Kidney epithelial cell (primary cell): ENCODE results near the gene PBOV1. TPM values are rescaled to one million over a fixed set of nuclear protein-coding genes. Genes with fewer than 3 reads are reported as not detected.

Experiments
- DNase-seq: peaks from one replicate; pipeline ENCODE4 v3.0.0-alpha.2; 2010; ENCODE audit warnings: low read depth
- H3K27me3 ChIP-seq: 2 replicates; pipeline ENCODE4 v1.6.0; 2011; ENCODE audit warnings: low read length; ENCODE audit not compliant: control insufficient read depth, insufficient read depth
- H3K36me3 ChIP-seq: 2 replicates; pipeline ENCODE4 v1.5.1; 2011; ENCODE audit warnings: low read length; ENCODE audit not compliant: control insufficient read depth, insufficient read depth
- H3K4me3 ChIP-seq: 2 replicates; pipeline ENCODE4 v1.5.1; 2011; ENCODE audit warnings: low read depth, mild to moderate bottlenecking, control low read depth, low read length
- total RNA-seq: library from RNA; depleted of rRNA; stranded (reverse); fragments of >200 nt; gene quantifications from 2 replicates; pipeline ENCODE4 v1.2.3, GENCODE V29; 2015
- TF ChIP-seq, protein P1 (sequence below): IDR thresholded peaks from 2 replicates; pipeline ENCODE4 v1.5.1; 2011; ENCODE audit warnings: mild to moderate bottlenecking, moderate library complexity, low read length, control low read depth, inconsistent platforms; ENCODE audit not compliant: insufficient read depth, poor library complexity, severe bottlenecking

Gene PBOV1
- total RNA-seq, 1 donor from 2014 or later, result not detected

DNA sequence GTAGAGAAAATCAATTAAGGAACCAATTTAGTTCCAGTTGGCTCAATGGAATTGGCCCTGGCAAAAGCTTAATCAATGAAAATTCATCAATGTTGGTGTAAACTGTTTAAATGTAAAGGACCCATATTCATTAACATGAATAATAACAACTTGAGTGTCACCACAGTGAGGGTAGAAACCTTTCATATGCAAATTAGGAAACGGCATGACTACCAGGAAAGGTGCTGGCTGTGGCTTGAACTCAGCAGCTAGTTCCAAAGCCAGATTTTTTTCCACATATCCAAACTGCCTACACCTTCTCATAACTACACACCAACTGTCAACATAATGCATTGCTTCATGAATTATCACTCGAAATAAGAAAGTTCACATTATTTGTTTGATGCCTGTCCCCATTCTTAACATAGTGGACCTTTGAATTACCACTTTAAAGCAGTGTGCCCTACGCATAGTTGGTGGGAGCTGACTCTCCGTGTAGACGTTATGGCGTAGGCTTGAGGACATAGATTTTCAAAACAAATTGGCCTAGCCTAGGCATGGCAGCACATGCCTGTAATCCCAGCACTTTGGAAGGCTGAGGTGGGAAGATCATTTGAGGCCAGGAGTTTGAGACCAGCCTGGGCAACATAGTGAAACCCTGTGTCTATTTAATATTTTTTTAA is 19.7 kb downstream of the PBOV1 start:
- no peak for DNase-seq
- no peaks in the 10 kb centered on the region for H3K36me3 ChIP-seq
- no peak overlapping the region for H3K4me3 ChIP-seq
- TF ChIP-seq, protein P1, sequence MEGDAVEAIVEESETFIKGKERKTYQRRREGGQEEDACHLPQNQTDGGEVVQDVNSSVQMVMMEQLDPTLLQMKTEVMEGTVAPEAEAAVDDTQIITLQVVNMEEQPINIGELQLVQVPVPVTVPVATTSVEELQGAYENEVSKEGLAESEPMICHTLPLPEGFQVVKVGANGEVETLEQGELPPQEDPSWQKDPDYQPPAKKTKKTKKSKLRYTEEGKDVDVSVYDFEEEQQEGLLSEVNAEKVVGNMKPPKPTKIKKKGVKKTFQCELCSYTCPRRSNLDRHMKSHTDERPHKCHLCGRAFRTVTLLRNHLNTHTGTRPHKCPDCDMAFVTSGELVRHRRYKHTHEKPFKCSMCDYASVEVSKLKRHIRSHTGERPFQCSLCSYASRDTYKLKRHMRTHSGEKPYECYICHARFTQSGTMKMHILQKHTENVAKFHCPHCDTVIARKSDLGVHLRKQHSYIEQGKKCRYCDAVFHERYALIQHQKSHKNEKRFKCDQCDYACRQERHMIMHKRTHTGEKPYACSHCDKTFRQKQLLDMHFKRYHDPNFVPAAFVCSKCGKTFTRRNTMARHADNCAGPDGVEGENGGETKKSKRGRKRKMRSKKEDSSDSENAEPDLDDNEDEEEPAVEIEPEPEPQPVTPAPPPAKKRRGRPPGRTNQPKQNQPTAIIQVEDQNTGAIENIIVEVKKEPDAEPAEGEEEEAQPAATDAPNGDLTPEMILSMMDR, result no peak
- no peaks in the 10 kb centered on the region for H3K27me3 ChIP-seq

DNA sequence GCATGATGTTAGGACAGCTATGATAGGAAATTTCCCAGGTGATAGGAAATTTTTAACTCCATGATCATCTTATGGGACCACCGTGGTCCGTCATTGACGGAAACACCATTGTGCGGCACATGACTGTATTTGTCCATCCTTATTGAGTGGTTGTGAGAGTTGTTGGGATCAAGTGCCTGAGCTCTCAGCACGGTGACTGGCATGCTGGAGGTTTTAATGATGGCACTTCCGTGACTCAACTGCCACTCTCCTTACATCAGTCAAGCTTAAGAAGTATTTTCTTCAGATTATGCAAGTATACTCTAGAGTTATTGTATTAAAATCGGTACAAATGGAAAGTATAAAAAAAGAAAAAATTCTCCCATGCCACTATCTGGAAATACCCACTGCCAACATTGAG is 20.7 kb downstream of the PBOV1 start:
- no peaks in the 10 kb centered on the region for H3K36me3 ChIP-seq
- no peak overlapping the region for H3K4me3 ChIP-seq
- no peak for DNase-seq
- no peaks in the 10 kb centered on the region for H3K27me3 ChIP-seq
- TF ChIP-seq, protein P1, result no peak

DNA sequence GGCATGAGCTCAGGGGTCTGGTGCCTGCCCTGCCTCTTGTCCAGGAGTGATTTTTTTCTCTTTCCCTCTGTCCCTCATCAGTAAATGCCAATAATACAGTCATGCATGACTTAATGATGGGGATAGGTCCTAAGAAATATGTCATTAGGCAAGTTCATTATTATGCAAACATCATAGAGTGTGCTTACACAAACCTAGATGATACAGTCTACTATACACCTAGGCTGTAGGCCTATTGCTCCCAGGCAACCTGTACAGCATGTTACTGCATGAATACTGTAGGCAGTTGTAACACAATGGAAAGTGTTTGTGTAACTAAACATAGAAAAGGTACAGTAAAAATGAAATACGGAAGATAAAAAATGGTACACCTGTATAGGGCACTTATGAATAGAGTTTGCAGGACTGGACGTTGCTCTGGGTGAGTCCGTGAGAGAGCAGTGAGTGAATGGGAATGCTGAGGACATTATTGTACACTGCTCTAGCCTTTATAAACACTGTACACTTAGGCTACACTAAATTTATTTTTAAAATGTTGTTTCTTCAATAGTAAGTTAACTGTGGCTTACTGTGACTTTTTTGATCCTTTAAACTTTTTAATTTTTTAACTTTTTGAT is 22.1 kb downstream of the PBOV1 start:
- no peak overlapping the region for H3K4me3 ChIP-seq
- TF ChIP-seq, protein P1, result no peak
- DNase-seq, result no peak
- H3K27me3 ChIP-seq, result no peaks in the 10 kb centered on the region
- no peaks in the 10 kb centered on the region for H3K36me3 ChIP-seq

DNA sequence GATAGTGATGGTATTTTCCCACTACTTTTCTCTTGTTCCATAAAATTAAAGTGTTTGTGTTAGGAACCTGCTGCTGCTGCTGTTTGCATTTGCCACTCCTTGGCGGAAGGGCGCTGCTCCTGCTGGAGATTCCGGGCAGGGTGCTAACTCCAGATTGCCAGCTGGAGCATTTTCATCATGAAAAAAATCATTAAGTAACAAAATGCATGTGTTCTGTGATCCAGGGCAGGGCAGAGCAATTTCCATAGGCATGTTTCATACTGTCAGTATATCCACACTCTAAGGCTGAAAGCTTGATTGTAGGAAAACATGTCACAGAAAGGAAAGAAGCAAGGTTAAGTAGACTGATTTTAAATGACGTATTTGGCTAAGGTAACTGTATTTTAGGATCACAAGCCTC is 24.0 kb downstream of the PBOV1 start:
- Histone ChIP-seq H3K36me3 (no peaks in the 10 kb centered on the region), H3K27me3 (no peaks in the 10 kb centered on the region), H3K4me3 (no peak overlapping the region)
- TF ChIP-seq, protein P1, result no peak
- no peak for DNase-seq

DNA sequence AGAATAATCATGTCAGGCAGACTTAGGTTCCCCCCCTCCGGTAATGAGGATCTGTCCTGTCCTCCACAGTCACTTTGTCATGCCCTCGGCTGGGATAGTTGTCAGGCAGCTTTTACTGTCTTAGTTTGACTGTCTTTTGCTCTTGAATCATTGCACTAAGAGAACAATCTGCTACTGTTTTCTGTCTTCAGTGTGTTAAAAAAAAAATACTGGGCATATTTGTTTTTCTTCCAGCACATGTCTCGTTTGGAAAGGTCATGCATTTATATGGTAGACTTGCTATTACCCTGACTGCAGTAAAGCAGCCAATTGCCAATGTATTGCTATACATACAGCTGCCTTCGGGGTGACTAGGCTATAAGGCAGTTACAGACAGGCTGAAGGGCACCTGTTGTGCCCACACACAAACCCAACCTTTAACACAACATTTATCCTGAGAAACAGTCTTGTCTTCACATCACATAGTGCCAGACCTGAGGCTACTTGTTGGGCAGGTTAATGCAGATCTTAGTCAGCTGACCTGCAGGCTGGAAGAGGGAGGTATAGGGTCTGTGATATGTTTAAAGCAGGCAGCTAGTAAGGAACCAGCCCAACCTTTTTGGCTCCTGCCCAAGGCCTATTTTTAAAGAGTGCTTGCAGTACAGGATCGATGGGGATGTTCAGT is 29.9 kb downstream of the PBOV1 start:
- Histone ChIP-seq H3K27me3 (no peaks in the 10 kb centered on the region), H3K4me3 (no peak overlapping the region), H3K36me3 (no peaks in the 10 kb centered on the region)
- no peak for DNase-seq
- TF ChIP-seq, protein P1, result no peak
